NCI-H1105 (cell line): ENCODE data around the gene ALMS1.
"Not testable (repeated sequence)": the region's sequence is repeated elsewhere in the genome, so short reads cannot be mapped to it uniquely, and the experiment has no call there.

Experiments used
- DNase-seq: peaks from one replicate; lab custom pipeline; 2025; lab: John Stamatoyannopoulos, UW

Gene ALMS1, protein sequence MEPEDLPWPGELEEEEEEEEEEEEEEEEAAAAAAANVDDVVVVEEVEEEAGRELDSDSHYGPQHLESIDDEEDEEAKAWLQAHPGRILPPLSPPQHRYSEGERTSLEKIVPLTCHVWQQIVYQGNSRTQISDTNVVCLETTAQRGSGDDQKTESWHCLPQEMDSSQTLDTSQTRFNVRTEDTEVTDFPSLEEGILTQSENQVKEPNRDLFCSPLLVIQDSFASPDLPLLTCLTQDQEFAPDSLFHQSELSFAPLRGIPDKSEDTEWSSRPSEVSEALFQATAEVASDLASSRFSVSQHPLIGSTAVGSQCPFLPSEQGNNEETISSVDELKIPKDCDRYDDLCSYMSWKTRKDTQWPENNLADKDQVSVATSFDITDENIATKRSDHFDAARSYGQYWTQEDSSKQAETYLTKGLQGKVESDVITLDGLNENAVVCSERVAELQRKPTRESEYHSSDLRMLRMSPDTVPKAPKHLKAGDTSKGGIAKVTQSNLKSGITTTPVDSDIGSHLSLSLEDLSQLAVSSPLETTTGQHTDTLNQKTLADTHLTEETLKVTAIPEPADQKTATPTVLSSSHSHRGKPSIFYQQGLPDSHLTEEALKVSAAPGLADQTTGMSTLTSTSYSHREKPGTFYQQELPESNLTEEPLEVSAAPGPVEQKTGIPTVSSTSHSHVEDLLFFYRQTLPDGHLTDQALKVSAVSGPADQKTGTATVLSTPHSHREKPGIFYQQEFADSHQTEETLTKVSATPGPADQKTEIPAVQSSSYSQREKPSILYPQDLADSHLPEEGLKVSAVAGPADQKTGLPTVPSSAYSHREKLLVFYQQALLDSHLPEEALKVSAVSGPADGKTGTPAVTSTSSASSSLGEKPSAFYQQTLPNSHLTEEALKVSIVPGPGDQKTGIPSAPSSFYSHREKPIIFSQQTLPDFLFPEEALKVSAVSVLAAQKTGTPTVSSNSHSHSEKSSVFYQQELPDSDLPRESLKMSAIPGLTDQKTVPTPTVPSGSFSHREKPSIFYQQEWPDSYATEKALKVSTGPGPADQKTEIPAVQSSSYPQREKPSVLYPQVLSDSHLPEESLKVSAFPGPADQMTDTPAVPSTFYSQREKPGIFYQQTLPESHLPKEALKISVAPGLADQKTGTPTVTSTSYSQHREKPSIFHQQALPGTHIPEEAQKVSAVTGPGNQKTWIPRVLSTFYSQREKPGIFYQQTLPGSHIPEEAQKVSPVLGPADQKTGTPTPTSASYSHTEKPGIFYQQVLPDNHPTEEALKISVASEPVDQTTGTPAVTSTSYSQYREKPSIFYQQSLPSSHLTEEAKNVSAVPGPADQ (N-terminal part only)

DNA sequence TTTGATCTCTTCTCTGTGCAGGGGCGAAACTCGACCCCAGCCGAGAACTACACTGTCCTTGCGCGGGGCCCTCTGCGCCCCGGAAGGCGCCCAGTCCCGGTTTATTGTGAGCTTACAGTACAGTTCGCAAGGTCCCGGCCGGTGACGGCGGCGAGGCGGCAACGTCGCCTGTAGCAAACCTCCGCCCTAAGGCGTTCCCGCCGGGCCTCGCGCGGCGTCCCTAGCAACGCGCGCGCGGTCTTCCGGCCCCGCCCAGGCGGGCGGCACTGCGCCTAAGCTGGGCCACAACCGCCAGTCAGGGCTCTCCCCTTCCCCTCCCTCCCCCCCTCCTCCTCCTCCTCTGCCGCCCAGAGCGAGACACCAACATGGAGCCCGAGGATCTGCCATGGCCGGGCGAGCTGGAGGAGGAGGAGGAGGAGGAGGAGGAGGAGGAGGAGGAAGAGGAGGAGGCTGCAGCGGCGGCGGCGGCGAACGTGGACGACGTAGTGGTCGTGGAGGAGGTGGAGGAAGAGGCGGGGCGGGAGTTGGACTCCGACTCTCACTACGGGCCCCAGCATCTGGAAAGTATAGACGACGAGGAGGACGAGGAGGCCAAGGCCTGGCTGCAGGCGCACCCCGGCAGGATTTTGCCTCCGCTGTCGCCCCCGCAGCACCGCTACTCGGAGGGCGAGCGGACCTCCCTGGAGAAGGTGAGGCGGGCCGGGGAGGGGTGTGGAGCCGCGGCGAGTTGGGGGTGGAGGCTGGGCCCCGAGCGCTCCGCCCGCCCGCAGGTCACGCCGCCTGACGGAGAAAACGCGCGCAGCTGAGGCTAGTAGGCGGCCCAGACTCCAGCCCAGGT lies at the start of gene ALMS1:
Gene ALMS1 (plus strand): TSS at position 333 of the 838 bp plus-strand sequence. CDS start 33 bp downstream, at position 366.
- peak; percentile 89 for DNase-seq

DNA sequence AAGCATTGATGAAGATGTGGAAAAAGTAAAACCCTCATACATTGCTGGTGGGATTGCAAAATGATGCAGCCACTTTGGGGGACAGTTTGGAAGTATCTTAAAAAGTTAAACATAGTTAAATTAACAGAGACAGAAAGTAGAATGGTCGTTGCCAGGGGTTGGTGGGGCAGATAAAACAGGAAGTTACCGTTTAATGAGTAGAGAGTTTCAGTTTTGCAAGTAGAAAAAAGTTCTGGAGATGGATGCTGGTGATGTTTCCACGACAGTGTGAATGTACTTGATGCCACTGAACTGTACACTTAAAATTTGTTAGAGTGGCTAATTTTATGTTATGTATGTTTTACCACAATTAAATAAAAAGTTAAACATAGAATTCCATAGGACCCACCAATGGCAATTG lies 47.8 kb upstream of the ALMS1 start:
- no peak for DNase-seq

DNA sequence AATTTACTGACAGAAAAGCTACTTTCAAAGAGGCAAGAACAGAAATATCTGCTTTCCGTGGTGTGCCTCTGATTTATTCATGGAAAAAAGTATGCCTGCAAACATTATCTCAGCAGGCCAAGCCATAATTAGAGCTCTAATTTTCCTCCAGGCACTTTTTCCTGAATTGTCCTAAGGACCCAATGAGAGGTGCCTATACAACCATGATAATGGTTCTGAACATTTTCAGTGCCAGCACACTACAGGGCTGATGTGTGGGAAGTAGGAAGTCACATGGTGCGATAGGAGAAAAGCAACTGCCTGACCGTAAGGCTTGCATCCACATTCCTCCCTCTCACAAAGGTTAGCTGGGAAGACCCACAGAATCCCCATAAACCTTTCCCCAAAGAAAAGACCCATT lies 46.4 kb upstream of the ALMS1 start:
- no peak for DNase-seq

DNA sequence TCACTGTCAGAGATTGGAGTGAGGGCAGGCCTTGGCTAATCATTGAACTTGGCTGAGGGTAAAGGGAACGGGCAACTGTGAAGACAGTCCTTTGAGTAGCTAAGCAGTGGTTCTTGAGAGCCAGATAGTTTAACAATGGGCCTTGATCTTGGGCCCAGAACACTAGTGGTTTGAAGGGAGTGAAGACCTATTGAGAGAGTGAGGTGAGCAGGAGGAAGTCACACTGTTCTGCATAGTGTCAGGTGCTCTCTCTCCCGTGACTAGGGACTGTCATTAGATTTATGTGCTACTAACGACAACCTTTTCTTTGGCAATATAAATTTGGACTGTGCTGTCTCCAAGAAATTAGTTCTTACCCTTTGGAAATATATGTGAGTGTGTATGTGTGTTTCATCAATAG lies 44.6 kb upstream of the ALMS1 start:
- DNase-seq, result no peak

DNA sequence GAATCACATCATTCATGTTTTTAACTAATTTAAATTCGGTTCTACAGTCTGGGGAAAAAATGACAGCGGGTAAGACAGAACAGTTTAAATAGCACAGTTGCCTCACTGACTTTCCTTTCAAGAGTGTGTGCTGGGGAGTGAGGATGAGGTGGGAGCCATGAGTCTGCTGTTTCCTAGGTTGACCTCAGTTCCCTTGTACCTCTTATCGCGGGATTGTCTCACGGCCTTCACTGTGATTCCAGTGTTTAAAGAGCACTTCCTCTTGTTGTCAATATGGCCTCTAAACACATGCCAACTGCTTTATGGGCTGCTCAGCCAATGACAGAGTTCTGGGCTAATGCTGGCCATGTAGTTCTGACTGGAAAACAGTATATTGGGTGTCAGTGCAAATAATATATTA lies 41.6 kb upstream of the ALMS1 start:
- no peak for DNase-seq

DNA sequence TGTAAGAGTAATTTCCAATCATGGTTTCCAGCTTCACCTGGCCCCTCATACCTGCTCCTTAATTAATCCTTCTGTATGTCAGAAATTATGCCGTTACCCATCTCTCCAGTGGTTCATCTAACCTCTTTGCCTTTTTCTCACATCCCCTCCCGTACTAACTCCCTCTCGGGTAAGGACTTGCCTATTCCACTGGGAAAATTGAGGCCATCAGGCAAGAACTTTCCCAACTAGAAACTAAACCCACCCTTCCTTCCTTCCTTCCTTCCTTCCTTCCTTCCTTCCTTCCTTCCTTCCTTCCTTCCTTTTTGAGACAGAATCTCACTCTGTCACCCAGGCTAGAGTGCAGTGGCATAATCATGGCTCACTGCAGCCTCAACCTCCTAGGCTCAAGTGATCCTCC lies 40.9 kb upstream of the ALMS1 start:
- DNase-seq, result not testable (repeated sequence)

DNA sequence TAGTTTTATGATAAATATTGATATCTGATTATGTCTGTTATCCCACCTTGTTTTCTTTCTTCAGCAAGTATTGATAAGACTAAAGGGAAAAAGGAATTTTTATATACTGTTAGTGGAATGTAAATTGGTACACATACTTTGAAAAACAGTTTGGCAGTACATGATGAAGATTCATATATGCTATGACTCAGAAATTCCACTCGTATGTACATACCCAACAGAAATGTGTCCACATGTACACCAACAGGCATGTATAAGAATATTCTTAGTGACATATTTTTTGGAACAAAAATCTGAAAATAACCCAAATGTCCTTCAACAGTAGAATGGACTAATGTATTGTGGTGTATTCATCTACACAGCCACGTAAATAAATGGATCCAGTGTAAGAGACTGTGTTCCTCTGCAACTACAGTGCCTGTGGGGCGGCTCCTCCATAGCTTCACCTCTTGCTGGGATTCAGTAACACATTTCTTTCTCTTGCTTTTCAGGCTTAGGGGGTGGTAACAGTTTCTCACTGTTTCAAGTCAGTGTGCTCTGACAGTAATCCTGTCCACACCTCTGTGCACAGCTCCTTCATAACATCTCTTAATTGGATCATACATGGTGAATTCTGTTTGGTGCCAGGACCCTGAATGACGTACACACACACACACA lies 35.5 kb upstream of the ALMS1 start:
- no peak for DNase-seq

DNA sequence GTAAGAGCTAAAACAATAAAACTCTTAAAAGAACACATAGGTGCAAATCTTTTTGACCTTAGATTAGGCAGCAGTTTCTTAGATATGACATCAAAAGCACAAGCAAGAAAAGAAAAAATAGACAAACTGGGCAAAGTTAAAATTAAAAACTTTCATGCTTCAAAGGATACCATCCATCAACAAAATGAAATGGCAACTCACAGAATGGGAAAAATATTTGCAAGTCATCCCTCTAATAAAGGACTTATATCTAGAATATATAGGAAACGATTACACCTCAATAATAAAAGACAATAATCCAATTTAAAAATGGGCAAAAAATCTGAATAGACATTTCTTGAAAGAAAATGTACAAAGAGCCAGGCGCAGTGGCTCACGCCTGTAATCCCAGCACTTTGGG lies 29.5 kb upstream of the ALMS1 start:
- no peak for DNase-seq

DNA sequence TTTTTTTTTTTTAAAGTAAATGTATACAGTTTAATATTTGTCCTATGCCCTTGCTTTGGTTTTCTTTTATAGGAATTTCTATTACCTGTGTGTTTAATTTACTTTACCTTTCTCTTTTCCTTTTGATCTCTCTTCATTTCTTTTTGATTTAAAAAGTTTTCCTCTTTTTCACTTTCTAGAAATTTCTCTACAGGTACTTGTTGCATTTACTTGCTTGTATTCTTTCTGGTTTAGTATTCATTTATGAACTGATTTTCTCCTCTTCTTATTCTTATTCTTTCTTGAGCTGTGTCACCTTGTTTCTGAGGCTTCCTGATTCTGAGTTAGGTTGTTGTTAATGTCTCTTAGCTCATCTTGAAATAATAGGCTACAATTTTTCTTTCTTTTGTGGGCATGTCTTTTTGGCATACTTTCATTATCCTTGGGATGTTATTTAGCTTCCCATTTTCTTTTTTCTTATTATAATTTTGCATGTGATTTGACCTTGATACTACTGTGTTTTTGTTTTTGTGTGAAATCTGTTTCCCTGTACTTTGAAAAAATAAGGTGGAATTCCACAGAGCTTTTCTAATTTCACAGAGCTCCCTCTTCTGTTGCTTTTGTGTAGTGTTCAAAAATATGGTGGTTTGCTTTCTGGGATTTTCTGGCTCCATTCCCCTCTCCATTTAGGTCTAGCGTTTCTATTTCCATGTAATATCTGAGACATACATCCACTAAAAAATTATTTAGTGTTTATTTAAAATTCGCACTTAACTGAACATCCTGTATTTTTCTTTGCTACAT lies 25.5 kb upstream of the ALMS1 start:
- no peak for DNase-seq

- DNase-seq, result no peak
These were observed 19.6 kb upstream of the ALMS1 start for GRCh38 chr2:73366060-73366459.

GRCh38 chr2:73368781-73369180 lies 16.9 kb upstream of the ALMS1 start:
- no peak for DNase-seq

DNA sequence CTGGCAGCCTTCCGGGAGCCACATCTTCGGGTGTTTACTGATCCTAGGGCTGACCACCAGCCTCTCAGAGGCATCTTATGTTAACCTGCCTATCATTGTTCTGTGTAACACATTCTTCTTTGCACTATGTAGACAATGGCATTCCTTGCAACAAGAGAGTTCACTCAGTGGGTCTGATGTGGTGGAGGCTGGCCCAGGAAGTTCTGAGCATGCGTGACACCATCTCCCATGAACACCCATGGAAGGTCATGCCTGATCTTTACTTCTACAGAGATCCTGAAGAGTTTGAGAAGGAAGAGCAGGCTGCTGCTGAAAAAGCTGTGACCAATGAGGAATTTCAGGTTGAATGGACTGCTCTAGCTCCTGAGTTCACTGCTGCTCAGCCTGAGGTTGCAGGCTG lies 15.3 kb upstream of the ALMS1 start:
- no peak for DNase-seq

- no peak for DNase-seq
These were observed 12.3 kb upstream of the ALMS1 start for GRCh38 chr2:73373344-73373743.

- no peak for DNase-seq
These were observed 11.4 kb upstream of the ALMS1 start for GRCh38 chr2:73374269-73374668.

DNA sequence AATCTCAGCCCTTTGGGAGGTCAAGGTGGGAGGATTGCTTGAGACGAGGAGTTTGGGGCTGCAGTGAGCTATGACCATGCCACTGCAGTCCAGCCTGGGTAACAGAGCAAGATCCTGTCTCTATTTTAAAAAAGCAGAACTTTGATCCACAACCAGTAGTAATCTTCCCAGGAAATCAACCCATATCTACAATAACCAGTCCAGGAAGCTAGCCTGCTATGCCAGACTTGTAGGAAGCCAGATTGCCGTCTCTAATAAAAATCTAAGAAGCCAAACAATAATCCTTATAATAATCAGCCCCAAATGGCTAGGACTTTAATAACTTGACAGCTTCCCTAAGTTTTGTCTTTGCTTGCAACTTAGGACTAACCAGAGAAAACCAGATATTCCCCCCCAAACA lies 9.0 kb upstream of the ALMS1 start:
- DNase-seq, result no peak

- no peak for DNase-seq
These were observed 2.6 kb upstream of the ALMS1 start for GRCh38 chr2:73383036-73383435.

DNA sequence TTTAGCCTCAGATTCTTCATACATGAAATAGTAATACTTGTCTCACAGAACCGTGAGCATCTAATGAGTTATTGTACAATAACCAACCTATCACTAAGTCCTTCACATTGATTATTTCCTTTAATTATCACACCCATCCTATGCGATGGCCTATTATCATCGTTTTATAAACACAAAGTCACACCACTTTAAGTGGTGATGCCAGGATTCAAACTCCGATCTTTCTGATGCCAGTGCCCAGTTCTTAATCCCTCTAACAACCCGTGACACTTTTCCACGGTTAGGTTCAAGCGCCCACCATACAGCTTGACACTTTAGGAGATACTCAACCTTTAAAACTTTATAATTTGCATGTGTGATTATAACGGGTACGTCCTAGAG lies 523 bp upstream of the ALMS1 start:
- DNase-seq, result no peak

- DNase-seq, result peak; percentile 19
These were observed 769 bp downstream of the ALMS1 start for GRCh38 chr2:73386342-73386868.

- DNase-seq, result no peak
These were observed 1.4 kb downstream of the ALMS1 start for GRCh38 chr2:73386894-73387636.
